IPS-18a (cell line): Measurements from ENCODE around the gene TRIP6.
"Not testable (repeated sequence)": the region's sequence is repeated elsewhere in the genome, so short reads cannot be mapped to it uniquely, and the experiment has no call there.

ENCODE experiments used
- H3K27ac ChIP-seq: one replicate; pipeline ENCODE4 v1.5.1; 2013; ENCODE audit warnings: low read length
- H3K27me3 ChIP-seq: one replicate; pipeline ENCODE4 v1.6.1; 2013; ENCODE audit warnings: mild to moderate bottlenecking, low read length; ENCODE audit not compliant: control insufficient read depth, insufficient read depth
- H3K36me3 ChIP-seq: one replicate; pipeline ENCODE4 v1.6.1; 2013; ENCODE audit warnings: low read depth, low read length; ENCODE audit not compliant: control insufficient read depth
- H3K4me1 ChIP-seq: one replicate; pipeline ENCODE4 v1.6.1; 2013; ENCODE audit warnings: low read depth, low read length; ENCODE audit not compliant: control insufficient read depth
- H3K4me3 ChIP-seq: one replicate; pipeline ENCODE4 v1.5.1; 2013; ENCODE audit warnings: low read length
- H3K9ac ChIP-seq: one replicate; pipeline ENCODE4 v1.6.1; 2013; ENCODE audit warnings: mild to moderate bottlenecking, low read length, moderate library complexity
- H3K9me3 ChIP-seq: one replicate; pipeline ENCODE4 v1.6.1; 2013; ENCODE audit warnings: low read depth, low read length; ENCODE audit not compliant: control insufficient read depth

Gene TRIP6

GRCh38 chr7:100847360-100847759 lies 19.8 kb upstream of the TRIP6 start:
- H3K27ac ChIP-seq, result no peak overlapping the region
- no peaks in the 10 kb centered on the region for H3K4me1 ChIP-seq
- no peaks in the 10 kb centered on the region for H3K36me3 ChIP-seq
- H3K9me3 ChIP-seq, result no peaks in the 10 kb centered on the region
- no peaks in the 10 kb centered on the region for H3K27me3 ChIP-seq
- H3K9ac ChIP-seq, result no peak overlapping the region
- no peak overlapping the region for H3K4me3 ChIP-seq

GRCh38 chr7:100852048-100852872 lies 14.9 kb upstream of the TRIP6 start, which contains the start of gene SLC12A9:
Gene SLC12A9 (plus strand): TSS chr7:100852713. CDS start chr7:100854198, 1,485 bp downstream.
- H3K4me1 ChIP-seq, result no peaks in the 10 kb centered on the region
- H3K9me3 ChIP-seq, result no peaks in the 10 kb centered on the region
- H3K27ac ChIP-seq, result no peak within 1 kb of the TSS

GRCh38 chr7:100854146-100854895 lies 12.9 kb upstream of the TRIP6 start:
- H3K4me3 ChIP-seq, result no peak overlapping the region
- no peaks in the 10 kb centered on the region for H3K4me1 ChIP-seq
- H3K9me3 ChIP-seq, result no peaks in the 10 kb centered on the region
- no peaks in the 10 kb centered on the region for H3K27me3 ChIP-seq
- no peak overlapping the region for H3K9ac ChIP-seq
- no peak overlapping the region for H3K27ac ChIP-seq
- no peaks in the 10 kb centered on the region for H3K36me3 ChIP-seq

More at GRCh38 chr7:100852048-100852872, 14.9 kb upstream of the TRIP6 start, which contains the start of gene SLC12A9:
- Histone ChIP-seq H3K4me3 (peak within 1 kb of the TSS; percentile 79), H3K9ac (peak within 1 kb of the TSS; percentile 59), H3K27me3 (no peaks in the 10 kb centered on the region), H3K36me3 (no peaks in the 10 kb centered on the region)

GRCh38 chr7:100854899-100855298 lies 12.3 kb upstream of the TRIP6 start:
- H3K4me1 ChIP-seq, H3K9me3 ChIP-seq, H3K4me3 ChIP-seq, H3K27me3 ChIP-seq, H3K27ac ChIP-seq, H3K36me3 ChIP-seq, H3K9ac ChIP-seq: not testable (repeated sequence)

- Histone ChIP-seq H3K4me3 (no peak overlapping the region), H3K27me3 (no peaks in the 10 kb centered on the region), H3K9me3 (no peaks in the 10 kb centered on the region), H3K4me1 (no peaks in the 10 kb centered on the region), H3K27ac (no peak overlapping the region), H3K36me3 (peaks cover under 1% of the 10 kb centered on the region), H3K9ac (no peak overlapping the region)
These were observed 11.7 kb upstream of the TRIP6 start for GRCh38 chr7:100855515-100855914.

GRCh38 chr7:100856871-100857282 lies 10.3 kb upstream of the TRIP6 start:
- Histone ChIP-seq H3K27ac (no peak overlapping the region), H3K9ac (no peak overlapping the region)

GRCh38 chr7:100859856-100860255 lies 7.3 kb upstream of the TRIP6 start:
- Histone ChIP-seq H3K9me3 (no peaks in the 10 kb centered on the region), H3K36me3 (peaks cover 6% of the 10 kb centered on the region), H3K9ac (no peak overlapping the region), H3K4me3 (no peak overlapping the region), H3K27me3 (no peaks in the 10 kb centered on the region), H3K27ac (no peak overlapping the region), H3K4me1 (no peaks in the 10 kb centered on the region)

More at GRCh38 chr7:100856871-100857282, 10.3 kb upstream of the TRIP6 start:
- Histone ChIP-seq H3K27me3 (no peaks in the 10 kb centered on the region), H3K36me3 (peaks cover 6% of the 10 kb centered on the region), H3K4me1 (no peaks in the 10 kb centered on the region), H3K4me3 (no peak overlapping the region), H3K9me3 (no peaks in the 10 kb centered on the region)

- no peak overlapping the region for H3K27ac ChIP-seq
- H3K4me1 ChIP-seq, result no peaks in the 10 kb centered on the region
- H3K9ac ChIP-seq, result no peak overlapping the region
- H3K9me3 ChIP-seq, result no peaks in the 10 kb centered on the region
- peaks cover 6% of the 10 kb centered on the region for H3K36me3 ChIP-seq
- H3K4me3 ChIP-seq, result no peak overlapping the region
- no peaks in the 10 kb centered on the region for H3K27me3 ChIP-seq
These were observed 6.2 kb upstream of the TRIP6 start for GRCh38 chr7:100860702-100861615.

GRCh38 chr7:100861616-100861985 lies 5.6 kb upstream of the TRIP6 start:
- H3K36me3 ChIP-seq, result peaks cover 6% of the 10 kb centered on the region
- H3K4me3 ChIP-seq, result no peak overlapping the region
- no peak overlapping the region for H3K27ac ChIP-seq
- H3K4me1 ChIP-seq, result peaks cover 2% of the 10 kb centered on the region
- H3K9me3 ChIP-seq, result no peaks in the 10 kb centered on the region
- H3K27me3 ChIP-seq, result no peaks in the 10 kb centered on the region
- H3K9ac ChIP-seq, result no peak overlapping the region

- Histone ChIP-seq H3K27ac (no peak overlapping the region), H3K9ac (no peak overlapping the region), H3K4me1 (peaks cover 8% of the 10 kb centered on the region), H3K9me3 (no peaks in the 10 kb centered on the region), H3K36me3 (peaks cover 6% of the 10 kb centered on the region), H3K27me3 (no peaks in the 10 kb centered on the region), H3K4me3 (no peak overlapping the region)
These were observed 3.7 kb upstream of the TRIP6 start for GRCh38 chr7:100863406-100863950.
